Measurements from ENCODE around the gene SLC37A1.

The SLC37A1 gene

DNA sequence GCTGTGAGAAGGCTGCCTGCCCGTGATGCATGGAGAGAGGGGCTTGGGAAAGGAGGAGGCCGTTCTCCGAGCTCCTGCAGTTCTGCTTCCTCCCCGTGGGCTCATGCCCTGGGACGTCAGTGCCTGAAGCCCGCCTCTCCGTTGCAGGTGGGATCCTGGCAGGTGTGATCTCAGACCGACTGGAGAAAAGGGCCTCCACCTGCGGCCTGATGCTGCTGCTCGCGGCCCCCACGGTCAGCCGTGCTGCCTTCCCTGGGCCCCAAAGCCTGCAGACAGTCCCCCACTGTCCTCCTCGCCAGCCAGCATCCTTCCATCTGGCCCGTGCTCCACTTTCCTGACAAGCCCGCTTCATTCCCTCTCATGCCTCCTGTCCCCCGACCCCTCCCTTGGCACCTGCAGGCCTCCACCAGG lies 50.9 kb downstream of the SLC37A1 start:
- no peaks in the 10 kb centered on the region for H3K4me1 ChIP-seq (ENCODE audit: control insufficient read depth, insufficient read depth, low read length, poor library complexity, severe bottlenecking)
- no peaks in the 10 kb centered on the region for H3K27me3 ChIP-seq (replicated peaks; ENCODE audit: control insufficient read depth, insufficient read depth, low read length, poor library complexity, severe bottlenecking)
- H3K27ac ChIP-seq (ENCODE audit: insufficient read depth, low read length, poor library complexity, severe bottlenecking): no peak overlapping the region
- H3K9me3 ChIP-seq (ENCODE audit: control insufficient read depth, low read length): no peaks in the 10 kb centered on the region
- no peak for DNase-seq
- H3K36me3 ChIP-seq (ENCODE audit: control insufficient read depth, insufficient read depth, low read length): peaks cover 33% of the 10 kb centered on the region
- no peak overlapping the region for H3K4me3 ChIP-seq (ENCODE audit: insufficient read depth, low read depth, low read length, poor library complexity, severe bottlenecking)

DNA sequence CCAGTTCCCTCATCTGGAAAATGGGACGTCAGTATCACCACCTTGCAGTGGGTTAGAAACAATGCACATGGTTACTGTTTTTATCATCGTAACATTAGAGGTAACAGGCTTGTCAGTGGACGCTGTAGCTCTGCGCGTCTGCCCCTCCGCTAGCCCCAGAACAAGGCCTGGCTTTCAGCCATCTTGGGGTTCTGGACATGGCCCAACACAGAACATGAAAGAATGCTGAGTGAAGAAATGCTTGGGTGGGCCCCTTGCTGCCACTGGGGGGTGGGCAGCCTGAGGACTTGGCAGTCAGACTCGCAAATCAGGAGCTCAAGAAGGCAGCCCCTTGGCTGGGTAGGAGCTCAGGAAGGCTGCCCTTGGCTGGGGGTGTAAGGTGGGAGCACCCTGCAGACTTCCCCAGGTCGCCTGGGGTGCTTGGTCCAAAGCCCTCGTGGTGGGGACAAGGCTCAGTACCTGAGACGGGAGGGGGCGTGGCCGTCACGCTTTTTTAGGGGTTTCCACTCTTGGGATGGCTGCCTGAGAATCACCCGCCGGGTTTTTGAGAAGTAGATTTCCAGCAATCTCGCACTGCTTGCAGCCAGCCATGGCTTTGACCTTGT lies 51.7 kb downstream of the SLC37A1 start:
- Histone ChIP-seq H3K4me1 (ENCODE audit: control insufficient read depth, insufficient read depth, low read length, poor library complexity, severe bottlenecking) (no peaks in the 10 kb centered on the region), H3K27ac (ENCODE audit: insufficient read depth, low read length, poor library complexity, severe bottlenecking) (no peak overlapping the region), H3K27me3 (replicated peaks; ENCODE audit: control insufficient read depth, insufficient read depth, low read length, poor library complexity, severe bottlenecking) (no peaks in the 10 kb centered on the region), H3K9me3 (ENCODE audit: control insufficient read depth, low read length) (no peaks in the 10 kb centered on the region), H3K36me3 (ENCODE audit: control insufficient read depth, insufficient read depth, low read length) (peaks cover 33% of the 10 kb centered on the region), H3K4me3 (ENCODE audit: insufficient read depth, low read depth, low read length, poor library complexity, severe bottlenecking) (no peak overlapping the region)
- no peak for DNase-seq

DNA sequence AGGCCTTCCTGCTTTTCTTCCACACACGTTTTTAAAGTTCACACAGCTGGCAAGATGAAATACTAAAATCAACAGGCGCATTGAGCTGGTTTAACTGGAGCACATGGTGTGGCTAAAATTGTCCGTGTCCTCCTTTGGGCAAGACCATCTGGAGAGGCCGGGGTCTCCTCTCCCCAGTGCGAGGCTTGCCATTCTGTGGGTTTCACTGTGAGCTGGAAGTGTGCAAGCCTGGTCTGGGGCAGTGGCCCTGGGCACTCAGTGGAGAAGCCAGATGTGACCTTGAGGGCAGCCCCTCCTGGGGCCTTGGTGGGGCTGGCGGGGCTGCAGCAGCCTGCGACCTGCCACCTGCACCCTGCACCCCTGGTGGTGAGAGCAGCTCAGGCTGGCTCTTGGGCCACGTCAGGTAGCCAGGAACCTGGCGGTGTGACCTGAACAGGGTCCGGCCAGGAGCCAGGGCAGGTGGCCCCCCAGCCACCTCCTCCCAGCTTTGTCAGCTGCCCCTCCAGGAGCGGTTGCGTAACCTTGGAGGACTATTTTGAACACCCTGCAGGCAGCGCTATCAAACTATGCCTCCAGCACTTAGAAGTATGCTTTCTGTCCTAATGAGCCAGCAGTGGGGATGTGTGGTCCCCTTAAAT lies 52.4 kb downstream of the SLC37A1 start:
- Histone ChIP-seq H3K4me1 (ENCODE audit: control insufficient read depth, insufficient read depth, low read length, poor library complexity, severe bottlenecking) (no peaks in the 10 kb centered on the region), H3K27me3 (replicated peaks; ENCODE audit: control insufficient read depth, insufficient read depth, low read length, poor library complexity, severe bottlenecking) (no peaks in the 10 kb centered on the region), H3K36me3 (ENCODE audit: control insufficient read depth, insufficient read depth, low read length) (peaks cover 32% of the 10 kb centered on the region), H3K4me3 (ENCODE audit: insufficient read depth, low read depth, low read length, poor library complexity, severe bottlenecking) (no peak overlapping the region), H3K27ac (ENCODE audit: insufficient read depth, low read length, poor library complexity, severe bottlenecking) (no peak overlapping the region), H3K9me3 (ENCODE audit: control insufficient read depth, low read length) (no peaks in the 10 kb centered on the region)
- DNase-seq: no peak

DNA sequence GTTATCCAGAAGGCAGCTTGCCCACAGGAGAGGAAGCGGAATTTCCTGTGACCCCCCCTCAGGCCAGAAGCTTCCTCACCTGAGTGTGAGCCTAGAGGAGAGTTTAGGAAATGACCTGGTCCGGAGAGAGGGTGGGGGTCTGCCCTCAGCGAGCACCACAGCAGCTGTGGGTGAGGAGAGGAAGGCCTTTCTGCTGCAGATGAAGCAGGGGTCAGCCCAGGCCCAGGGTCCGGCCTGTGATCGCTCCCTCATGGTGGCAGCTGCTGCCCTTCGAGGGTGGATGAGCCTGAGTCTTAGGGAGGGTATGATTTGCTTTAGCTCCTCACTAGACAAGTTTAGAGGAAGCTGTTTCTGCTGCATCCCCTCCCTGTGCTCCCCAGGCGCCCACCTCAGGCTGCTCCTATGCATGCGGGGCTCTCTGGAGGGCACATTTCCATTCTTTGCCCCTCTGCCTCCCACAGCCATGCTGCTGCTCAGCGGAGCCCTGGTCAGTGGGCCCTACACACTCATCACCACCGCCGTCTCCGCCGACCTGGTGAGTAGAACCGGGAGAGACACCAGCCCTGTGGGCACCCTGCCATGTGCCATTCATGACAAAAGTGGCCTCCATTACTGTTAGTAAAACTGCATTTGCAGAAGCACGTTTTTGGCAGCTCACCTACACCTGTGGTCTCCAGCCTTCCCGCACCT lies 53.0 kb downstream of the SLC37A1 start:
- Histone ChIP-seq H3K27me3 (replicated peaks; ENCODE audit: control insufficient read depth, insufficient read depth, low read length, poor library complexity, severe bottlenecking) (no peaks in the 10 kb centered on the region), H3K4me3 (ENCODE audit: insufficient read depth, low read depth, low read length, poor library complexity, severe bottlenecking) (no peak overlapping the region), H3K4me1 (ENCODE audit: control insufficient read depth, insufficient read depth, low read length, poor library complexity, severe bottlenecking) (no peaks in the 10 kb centered on the region), H3K36me3 (ENCODE audit: control insufficient read depth, insufficient read depth, low read length) (peaks cover 31% of the 10 kb centered on the region), H3K27ac (ENCODE audit: insufficient read depth, low read length, poor library complexity, severe bottlenecking) (no peak overlapping the region), H3K9me3 (ENCODE audit: control insufficient read depth, low read length) (no peaks in the 10 kb centered on the region)
- no peak for DNase-seq

DNA sequence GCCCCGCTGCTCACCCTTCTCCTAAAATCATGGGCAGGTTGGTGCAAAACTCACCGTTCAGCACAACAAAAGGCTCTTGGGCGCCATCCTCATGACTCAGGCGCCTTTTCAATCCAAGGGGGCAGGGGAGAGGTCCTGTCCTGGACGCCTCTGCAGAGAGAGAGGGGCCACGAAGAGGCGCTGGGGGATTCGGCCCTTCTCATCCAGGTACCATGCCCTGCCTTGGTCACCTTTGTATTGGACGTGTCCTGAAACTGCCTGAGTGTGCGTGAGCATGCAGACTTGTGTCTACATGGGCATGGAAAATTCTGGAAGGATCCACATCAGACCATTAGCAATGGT lies 53.5 kb downstream of the SLC37A1 start:
- no peak for DNase-seq
- Histone ChIP-seq H3K27ac (ENCODE audit: insufficient read depth, low read length, poor library complexity, severe bottlenecking) (no peak overlapping the region), H3K4me3 (ENCODE audit: insufficient read depth, low read depth, low read length, poor library complexity, severe bottlenecking) (no peak overlapping the region), H3K4me1 (ENCODE audit: control insufficient read depth, insufficient read depth, low read length, poor library complexity, severe bottlenecking) (no peaks in the 10 kb centered on the region), H3K27me3 (replicated peaks; ENCODE audit: control insufficient read depth, insufficient read depth, low read length, poor library complexity, severe bottlenecking) (no peaks in the 10 kb centered on the region), H3K9me3 (ENCODE audit: control insufficient read depth, low read length) (no peaks in the 10 kb centered on the region), H3K36me3 (ENCODE audit: control insufficient read depth, insufficient read depth, low read length) (peaks cover 30% of the 10 kb centered on the region)

DNA sequence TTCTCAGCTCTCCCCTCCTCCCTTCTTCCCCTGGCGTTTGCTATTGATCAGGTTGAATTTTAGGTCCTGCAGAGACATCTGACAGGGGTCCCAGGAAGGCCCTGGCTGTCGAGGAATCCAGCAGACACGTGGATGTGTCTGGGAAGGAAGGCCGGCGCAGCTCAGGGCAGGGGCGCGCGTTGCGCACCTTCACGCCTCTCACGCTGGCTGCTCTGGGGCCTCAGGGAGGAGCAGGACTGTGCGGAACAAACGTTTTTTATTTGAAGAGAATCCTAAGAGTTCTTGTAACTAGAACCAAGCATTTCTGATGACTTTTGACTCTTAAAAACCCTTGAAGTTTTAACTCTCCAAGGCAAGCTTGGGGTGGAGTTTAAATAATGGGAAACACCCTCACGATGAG lies 54.2 kb downstream of the SLC37A1 start:
- Histone ChIP-seq H3K27me3 (replicated peaks; ENCODE audit: control insufficient read depth, insufficient read depth, low read length, poor library complexity, severe bottlenecking) (no peaks in the 10 kb centered on the region), H3K4me1 (ENCODE audit: control insufficient read depth, insufficient read depth, low read length, poor library complexity, severe bottlenecking) (no peaks in the 10 kb centered on the region), H3K4me3 (ENCODE audit: insufficient read depth, low read depth, low read length, poor library complexity, severe bottlenecking) (no peak overlapping the region), H3K27ac (ENCODE audit: insufficient read depth, low read length, poor library complexity, severe bottlenecking) (no peak overlapping the region), H3K36me3 (ENCODE audit: control insufficient read depth, insufficient read depth, low read length) (peaks cover 28% of the 10 kb centered on the region), H3K9me3 (ENCODE audit: control insufficient read depth, low read length) (no peaks in the 10 kb centered on the region)
- DNase-seq: no peak

DNA sequence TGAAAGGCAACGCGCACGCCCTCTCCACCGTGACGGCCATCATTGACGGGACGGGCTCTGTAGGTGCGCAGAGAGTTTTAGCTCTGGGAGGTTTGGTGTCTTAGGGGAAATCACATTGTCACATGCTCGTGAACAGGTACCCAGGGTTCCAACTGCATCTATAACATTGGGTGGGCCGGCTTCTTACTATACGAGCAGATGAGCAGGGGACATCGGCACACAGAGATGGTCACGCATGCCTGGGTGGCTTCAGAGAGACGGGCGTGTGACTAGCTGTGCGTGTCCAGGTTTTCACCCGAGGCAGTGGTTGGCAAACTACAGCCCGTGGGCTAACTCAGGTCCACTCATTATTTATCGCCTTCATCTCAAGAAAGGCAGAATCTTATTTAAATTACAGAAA lies 54.7 kb downstream of the SLC37A1 start:
- Histone ChIP-seq H3K27me3 (replicated peaks; ENCODE audit: control insufficient read depth, insufficient read depth, low read length, poor library complexity, severe bottlenecking) (no peaks in the 10 kb centered on the region), H3K36me3 (ENCODE audit: control insufficient read depth, insufficient read depth, low read length) (peaks cover 30% of the 10 kb centered on the region), H3K4me1 (ENCODE audit: control insufficient read depth, insufficient read depth, low read length, poor library complexity, severe bottlenecking) (no peaks in the 10 kb centered on the region), H3K4me3 (ENCODE audit: insufficient read depth, low read depth, low read length, poor library complexity, severe bottlenecking) (no peak overlapping the region), H3K9me3 (ENCODE audit: control insufficient read depth, low read length) (no peaks in the 10 kb centered on the region), H3K27ac (ENCODE audit: insufficient read depth, low read length, poor library complexity, severe bottlenecking) (no peak overlapping the region)
- no peak for DNase-seq

DNA sequence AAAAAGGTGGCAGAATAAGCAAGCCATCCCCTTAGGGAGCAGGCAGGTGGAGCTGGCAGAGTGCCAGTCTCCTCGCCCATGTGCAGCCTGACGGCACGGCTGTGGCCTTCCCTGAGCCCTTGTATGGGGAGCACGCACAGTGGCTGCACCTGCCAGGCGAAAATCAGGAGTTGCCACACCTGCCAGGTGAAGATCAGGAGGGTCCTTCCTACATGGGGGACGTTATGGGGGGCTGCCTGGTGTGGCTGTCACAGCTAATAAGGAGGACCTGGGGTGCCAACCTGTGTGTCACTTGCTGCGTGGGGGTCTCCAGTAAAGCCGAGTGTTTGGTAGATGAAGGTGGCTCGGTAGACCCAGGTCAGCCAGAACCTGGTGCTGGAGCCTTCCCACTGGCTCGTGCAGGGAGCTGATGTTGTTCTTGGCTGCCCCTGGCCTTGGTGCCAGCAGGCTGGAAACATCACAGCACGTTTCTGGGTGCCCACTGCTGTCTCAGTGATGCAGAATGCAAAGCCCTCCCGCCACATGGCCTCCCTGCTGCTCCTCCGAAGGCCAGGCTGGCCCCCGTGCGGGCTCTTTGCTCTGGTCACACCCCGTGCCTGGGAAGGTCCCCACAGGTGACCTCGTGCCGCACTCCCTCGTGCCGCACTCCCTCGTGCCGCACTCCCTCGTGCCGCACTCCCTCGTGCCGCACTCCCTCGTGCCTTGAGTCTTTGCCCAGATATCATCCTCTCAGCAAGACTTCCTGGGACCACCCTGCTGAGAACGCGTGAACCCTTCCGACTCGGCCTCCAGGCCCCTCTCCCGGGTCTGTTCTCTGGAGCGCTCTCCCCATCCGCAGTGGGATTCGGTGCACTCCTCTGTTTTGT lies 55.4 kb downstream of the SLC37A1 start:
- Histone ChIP-seq H3K27ac (ENCODE audit: insufficient read depth, low read length, poor library complexity, severe bottlenecking) (no peak overlapping the region), H3K4me1 (ENCODE audit: control insufficient read depth, insufficient read depth, low read length, poor library complexity, severe bottlenecking) (no peaks in the 10 kb centered on the region), H3K4me3 (ENCODE audit: insufficient read depth, low read depth, low read length, poor library complexity, severe bottlenecking) (no peak overlapping the region), H3K36me3 (ENCODE audit: control insufficient read depth, insufficient read depth, low read length) (peaks cover 34% of the 10 kb centered on the region), H3K27me3 (replicated peaks; ENCODE audit: control insufficient read depth, insufficient read depth, low read length, poor library complexity, severe bottlenecking) (no peaks in the 10 kb centered on the region), H3K9me3 (ENCODE audit: control insufficient read depth, low read length) (no peaks in the 10 kb centered on the region)
- no peak for DNase-seq

DNA sequence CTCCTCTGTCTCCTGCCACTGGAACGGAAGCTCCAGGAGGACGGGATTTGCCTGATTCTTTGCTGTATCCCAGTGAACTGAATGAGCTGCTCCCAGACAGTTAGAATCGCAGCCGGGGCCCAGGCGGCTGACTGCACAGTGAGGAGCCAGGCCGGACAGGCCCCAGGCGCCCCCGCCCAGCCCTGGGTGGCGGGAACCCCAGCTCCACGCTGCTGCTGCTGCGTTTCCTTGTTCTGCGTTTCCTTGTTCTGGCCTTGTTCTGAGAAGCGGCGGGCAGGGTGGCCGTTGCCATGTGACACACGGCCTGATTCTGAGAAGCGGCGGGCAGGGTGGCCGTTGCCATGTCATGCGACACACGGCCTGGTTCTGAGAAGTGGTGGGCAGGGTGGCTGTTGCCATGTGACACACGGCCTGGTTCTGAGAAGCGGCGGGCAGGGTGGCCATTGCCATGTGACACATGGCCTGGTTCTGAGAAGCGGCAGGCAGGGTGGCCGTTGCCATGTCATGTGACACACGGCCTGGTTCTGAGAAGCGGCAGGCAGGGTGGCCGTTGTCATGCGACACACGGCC lies 56.2 kb downstream of the SLC37A1 start:
- Histone ChIP-seq H3K9me3 (ENCODE audit: control insufficient read depth, low read length) (no peaks in the 10 kb centered on the region), H3K4me3 (ENCODE audit: insufficient read depth, low read depth, low read length, poor library complexity, severe bottlenecking) (no peak overlapping the region), H3K36me3 (ENCODE audit: control insufficient read depth, insufficient read depth, low read length) (peaks cover 34% of the 10 kb centered on the region), H3K27ac (ENCODE audit: insufficient read depth, low read length, poor library complexity, severe bottlenecking) (no peak overlapping the region), H3K4me1 (ENCODE audit: control insufficient read depth, insufficient read depth, low read length, poor library complexity, severe bottlenecking) (no peaks in the 10 kb centered on the region), H3K27me3 (replicated peaks; ENCODE audit: control insufficient read depth, insufficient read depth, low read length, poor library complexity, severe bottlenecking) (no peaks in the 10 kb centered on the region)
- no peak for DNase-seq
